H9 (cell line): ENCODE data around the gene TRIM28. TPM values are rescaled to one million over a fixed set of nuclear protein-coding genes. Genes with fewer than 3 reads are reported as not detected.

Experiments used
- DNase-seq: peaks from one replicate; pipeline ENCODE4 v3.0.0-alpha.2; 2017
- H2AFZ ChIP-seq: one replicate; pipeline ENCODE4 v1.6.1; 2013; ENCODE audit warnings: mild to moderate bottlenecking, low read length, control low read depth, moderate library complexity
- H2AK5ac ChIP-seq: 2 replicates; pipeline ENCODE4 v1.6.1; 2013; ENCODE audit warnings: low read length, control low read depth, mixed read lengths; ENCODE audit not compliant: insufficient read length
- H2BK120ac ChIP-seq: one replicate; pipeline ENCODE4 v1.6.1; 2013; ENCODE audit warnings: low read depth, mild to moderate bottlenecking, low read length, control low read depth, inconsistent platforms; ENCODE audit not compliant: poor library complexity, severe bottlenecking
- H2BK12ac ChIP-seq: 2 replicates; pipeline ENCODE4 v1.6.1; 2013; ENCODE audit warnings: low read length, control low read depth, mixed read lengths, low read depth; ENCODE audit not compliant: insufficient read length
- H2BK15ac ChIP-seq: 2 replicates; pipeline ENCODE4 v1.6.1; 2013; ENCODE audit warnings: low read depth, low read length, control low read depth
- H2BK20ac ChIP-seq: one replicate; pipeline ENCODE4 v1.6.1; 2013; ENCODE audit warnings: low read depth, mild to moderate bottlenecking, low read length, control low read depth, inconsistent platforms; ENCODE audit not compliant: poor library complexity, severe bottlenecking
- H2BK5ac ChIP-seq: 2 replicates; pipeline ENCODE4 v1.6.1; 2013; ENCODE audit warnings: low read length, control low read depth, mixed read lengths; ENCODE audit not compliant: insufficient read length
- H3K14ac ChIP-seq: 2 replicates; pipeline ENCODE4 v1.6.1; 2013; ENCODE audit warnings: low read length, control low read depth; ENCODE audit not compliant: insufficient read depth
- H3K18ac ChIP-seq: 2 replicates; pipeline ENCODE4 v1.6.1; 2013; ENCODE audit warnings: low read depth, mild to moderate bottlenecking, mixed read lengths, low read length, control low read depth; ENCODE audit not compliant: insufficient read length
- H3K23ac ChIP-seq: 2 replicates; pipeline ENCODE4 v1.6.1; 2013; ENCODE audit warnings: low read length, control low read depth, mixed read lengths, low read depth; ENCODE audit not compliant: insufficient read length
- H3K23me2 ChIP-seq: 2 replicates; pipeline ENCODE4 v1.6.1; 2013; ENCODE audit warnings: low read depth, mild to moderate bottlenecking, mixed read lengths, low read length, control low read depth; ENCODE audit not compliant: insufficient read length, poor library complexity, severe bottlenecking
- H3K27ac ChIP-seq: 2 replicates; pipeline ENCODE4 v1.5.1; 2013; ENCODE audit warnings: low read length, control low read depth, mixed read lengths, low read depth; ENCODE audit not compliant: insufficient read length
- H3K27me3 ChIP-seq: 2 replicates; pipeline ENCODE4 v1.6.1; 2013; ENCODE audit warnings: low read length, control low read depth, inconsistent platforms; ENCODE audit not compliant: insufficient read depth
- H3K4ac ChIP-seq: 2 replicates; pipeline ENCODE4 v1.6.1; 2013; ENCODE audit warnings: low read depth, mild to moderate bottlenecking, control low read depth, inconsistent platforms, low read length, moderate library complexity
- H3K4me1 ChIP-seq: 2 replicates; pipeline ENCODE4 v1.6.1; 2013; ENCODE audit warnings: low read length, control low read depth, inconsistent platforms; ENCODE audit not compliant: insufficient read depth
- H3K4me2 ChIP-seq: 2 replicates; pipeline ENCODE4 v1.6.1; 2013; ENCODE audit warnings: low read length, control low read depth, mixed read lengths; ENCODE audit not compliant: insufficient read length, insufficient read depth
- H3K56ac ChIP-seq: 2 replicates; pipeline ENCODE4 v1.6.1; 2013; ENCODE audit warnings: low read depth, mild to moderate bottlenecking, mixed read lengths, low read length, control low read depth; ENCODE audit not compliant: insufficient read length
- H3K79me1 ChIP-seq: 2 replicates; pipeline ENCODE4 v1.6.1; 2013; ENCODE audit warnings: low read depth, mild to moderate bottlenecking, moderate library complexity, low read length, control low read depth, inconsistent platforms; ENCODE audit not compliant: insufficient read depth, poor library complexity, severe bottlenecking
- H3K79me2 ChIP-seq: 2 replicates; pipeline ENCODE4 v1.6.1; 2013; ENCODE audit warnings: low read length, control low read depth, inconsistent platforms; ENCODE audit not compliant: insufficient read depth
- H3K9ac ChIP-seq: 2 replicates; pipeline ENCODE4 v1.6.1; 2013; ENCODE audit warnings: low read length, control low read depth, mixed read lengths; ENCODE audit not compliant: insufficient read length; ENCODE audit errors: extremely low read depth
- H3K9me3 ChIP-seq: one replicate; pipeline ENCODE4 v1.6.1; 2013; ENCODE audit warnings: low read depth, low read length, inconsistent platforms; ENCODE audit not compliant: control insufficient read depth
- H3T11ph ChIP-seq: one replicate; pipeline ENCODE4 v1.6.1; 2013; ENCODE audit warnings: mild to moderate bottlenecking, low read length, control low read depth, inconsistent platforms
- H4K20me1 ChIP-seq: one replicate; pipeline ENCODE4 v1.6.1; 2013; ENCODE audit not compliant: control insufficient read depth, insufficient read length, insufficient read depth
- H4K5ac ChIP-seq: 2 replicates; pipeline ENCODE4 v1.6.1; 2013; ENCODE audit warnings: low read depth, mild to moderate bottlenecking, mixed read lengths, low read length, control low read depth; ENCODE audit not compliant: insufficient read length
- H4K8ac ChIP-seq: replicated peaks from 2 replicates; pipeline ENCODE4 v1.6.1; 2013; ENCODE audit warnings: low read length, control low read depth, mixed read lengths, low read depth; ENCODE audit not compliant: insufficient read length
- H4K91ac ChIP-seq: 2 replicates; pipeline ENCODE4 v1.6.1; 2013; ENCODE audit warnings: low read depth, mild to moderate bottlenecking, moderate library complexity, mixed read lengths, low read length, control low read depth; ENCODE audit not compliant: insufficient read length
- H3K27ac Mint-ChIP-seq, 3 experiments: 2 replicates in 2 of 3; 3 replicates in 1 of 3; pipeline ENCODE4 v1.8.0; 2020 to 2021; ENCODE audit warnings: mixed read lengths in 3 of 3, mild to moderate bottlenecking in 1 of 3, moderate library complexity in 1 of 3
- H3K27me3 Mint-ChIP-seq: 2 replicates; pipeline ENCODE4 v1.8.0; 2021; ENCODE audit warnings: low read depth, mild to moderate bottlenecking, moderate library complexity, mixed read lengths
- H3K36me3 Mint-ChIP-seq, 3 experiments: 2 replicates in 2 of 3; 3 replicates in 1 of 3; pipeline ENCODE4 v1.8.0; 2020 to 2021; ENCODE audit warnings: low read depth in 3 of 3, mixed read lengths in 3 of 3; ENCODE audit not compliant: insufficient read depth in 1 of 3
- H3K4me1 Mint-ChIP-seq, 2 experiments: 2 replicates each; pipeline ENCODE4 v1.8.0; 2020; ENCODE audit warnings: mixed read lengths in 2 of 2
- H3K4me3 Mint-ChIP-seq, 2 experiments: 2 replicates in 1 of 2; 3 replicates in 1 of 2; pipeline ENCODE4 v1.8.0; 2020 to 2021; ENCODE audit warnings: mild to moderate bottlenecking in 2 of 2, mixed read lengths in 2 of 2, moderate library complexity in 1 of 2
- H3K9me3 Mint-ChIP-seq, 2 experiments: 2 replicates in 1 of 2; 3 replicates in 1 of 2; pipeline ENCODE4 v1.8.0; 2020; ENCODE audit warnings: mild to moderate bottlenecking in 2 of 2, mixed read lengths in 2 of 2, moderate library complexity in 1 of 2
- CTCF ChIP-seq: fragments of 200-600 bp; sonication (generic); conservative IDR thresholded peaks from 3 replicates; pipeline ENCODE4 v1.8.0; 2021; ENCODE audit warnings: antibody characterized with exemption, mild to moderate bottlenecking
- WGBS: extraction: QIAGEN DNeasy Blood & Tissue Kit; methylation state at CpG from one replicate; pipeline ENCODE4 v1.1.7; 2013; ENCODE audit warnings: missing lambda C conversion rate, low lambda C conversion rate, mixed read lengths; ENCODE audit not compliant: insufficient read length; ENCODE audit errors: extremely low coverage; 5-methylcytosine and 5-hydroxymethylcytosine counted together
- total RNA-seq: library from RNA; stranded (reverse); gene quantifications from 2 replicates; pipeline ENCODE4 v1.2.1, GENCODE V29; 2021

TRIM28 gene
- total RNA-seq, 1 experiment from 2014 or later, result 1,084 TPM

- no peak overlapping the region for H2BK15ac ChIP-seq
These were observed 34.2 kb upstream of the TRIM28 start for GRCh38 chr19:58509731-58510083.

More at GRCh38 chr19:58509731-58510083, 34.2 kb upstream of the TRIM28 start:
- Histone ChIP-seq H3K4me1 (no peaks in the 10 kb centered on the region), H3K23me2 (peaks cover 4% of the 10 kb centered on the region), H2AK5ac (no peak overlapping the region), H3K4me2 (no peak overlapping the region), H3K9ac (no peak overlapping the region), H2AFZ (no peak overlapping the region), H2BK20ac (no peak overlapping the region), H2BK12ac (no peak overlapping the region), H4K20me1 (no peaks in the 10 kb centered on the region), H2BK5ac (no peak overlapping the region), H4K8ac (no peak overlapping the region), H3K79me2 (no peaks in the 10 kb centered on the region), H2BK120ac (no peak overlapping the region), H3K14ac (no peak overlapping the region), H3K27me3 (no peaks in the 10 kb centered on the region), H3K56ac (no peak overlapping the region), H3K18ac (no peak overlapping the region), H3K27ac (no peak overlapping the region), H4K5ac (no peak overlapping the region), H3T11ph (no peak overlapping the region), H3K23ac (no peak overlapping the region), H3K4ac (no peak overlapping the region), H4K91ac (no peak overlapping the region), H3K9me3 (no peaks in the 10 kb centered on the region), H3K79me1 (no peaks in the 10 kb centered on the region)
- Mint-ChIP-seq H3K4me3 (no peak overlapping the region), H3K27ac (no peak overlapping the region), H3K4me1 (peaks cover 4 to 6% of the 10 kb centered on the region in 2 experiments), H3K9me3 (peaks cover 8 to 14% of the 10 kb centered on the region in 2 experiments), H3K36me3 (peaks cover 0 to 5% (median 5%) of the 10 kb centered on the region in 3 experiments; a peak in 6 of 7 replicates), H3K27me3 (peaks cover 11% of the 10 kb centered on the region)
- TF ChIP-seq CTCF, result no peak
- no peak for DNase-seq
- WGBS, result no CpG with 5 or more reads among the region's 11 CpGs
